ENCODE measurements around the gene LRRC4B.

Gene LRRC4B

DNA sequence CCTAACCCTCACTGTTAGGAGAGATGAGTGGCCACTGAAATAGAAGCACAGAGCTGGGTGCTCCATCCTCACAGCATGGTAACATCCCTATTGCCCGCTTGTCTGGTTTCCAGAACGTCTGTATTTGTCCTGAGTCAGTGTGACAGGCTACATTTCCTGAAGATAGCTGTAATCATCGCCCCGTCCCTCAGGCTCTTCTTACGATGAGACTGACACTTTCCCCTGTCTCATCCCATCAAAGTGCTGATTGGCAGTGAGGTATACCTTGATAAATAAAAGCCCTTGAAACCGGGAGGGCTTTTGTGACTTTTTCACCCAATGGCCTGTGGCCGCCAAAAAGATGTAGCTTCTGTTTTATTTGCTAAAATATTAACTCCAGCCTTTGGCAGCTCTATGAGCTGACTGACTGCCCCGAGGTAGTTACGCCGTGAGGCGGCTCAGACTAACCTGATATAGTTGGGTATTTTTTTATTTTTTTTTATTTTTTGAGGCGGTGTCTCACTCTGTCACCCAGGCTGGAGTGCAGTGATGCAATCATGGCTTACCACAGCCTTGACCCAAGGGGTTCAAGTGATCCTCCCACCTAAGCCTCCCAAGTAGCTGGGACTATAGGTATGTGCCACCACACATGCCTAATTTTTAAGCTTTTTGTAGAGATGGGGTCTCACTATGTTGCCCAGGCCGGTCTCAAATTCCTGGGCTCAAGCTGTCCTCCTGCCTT, 5.7 kb upstream of the LRRC4B start:
- no peak for DNase-seq (ENCODE audit: low read depth in 2 of 2, low spot score in 1 of 2)

DNA sequence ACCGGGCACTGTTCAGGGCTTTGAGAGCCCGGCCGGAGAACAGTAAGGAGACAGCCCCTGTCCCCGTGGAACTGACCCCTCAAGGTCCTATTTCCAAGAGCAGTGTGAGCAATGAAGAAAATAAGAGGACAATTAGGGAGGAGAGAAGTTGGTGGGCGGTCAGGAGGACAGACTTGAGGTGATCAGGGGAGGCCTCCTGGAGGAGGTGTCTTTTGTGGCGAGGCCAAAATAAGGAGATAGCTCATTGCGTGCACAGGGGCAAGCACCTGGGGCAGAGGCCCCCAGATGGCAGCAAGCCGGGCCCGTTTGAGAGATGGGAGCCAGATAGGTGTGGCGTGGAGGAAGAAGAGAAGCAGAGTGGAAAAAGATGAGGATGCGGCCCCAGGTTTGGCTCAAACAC, 2.8 kb upstream of the LRRC4B start:
- no peak for DNase-seq (ENCODE audit: low read depth in 2 of 2, low spot score in 1 of 2)

DNA sequence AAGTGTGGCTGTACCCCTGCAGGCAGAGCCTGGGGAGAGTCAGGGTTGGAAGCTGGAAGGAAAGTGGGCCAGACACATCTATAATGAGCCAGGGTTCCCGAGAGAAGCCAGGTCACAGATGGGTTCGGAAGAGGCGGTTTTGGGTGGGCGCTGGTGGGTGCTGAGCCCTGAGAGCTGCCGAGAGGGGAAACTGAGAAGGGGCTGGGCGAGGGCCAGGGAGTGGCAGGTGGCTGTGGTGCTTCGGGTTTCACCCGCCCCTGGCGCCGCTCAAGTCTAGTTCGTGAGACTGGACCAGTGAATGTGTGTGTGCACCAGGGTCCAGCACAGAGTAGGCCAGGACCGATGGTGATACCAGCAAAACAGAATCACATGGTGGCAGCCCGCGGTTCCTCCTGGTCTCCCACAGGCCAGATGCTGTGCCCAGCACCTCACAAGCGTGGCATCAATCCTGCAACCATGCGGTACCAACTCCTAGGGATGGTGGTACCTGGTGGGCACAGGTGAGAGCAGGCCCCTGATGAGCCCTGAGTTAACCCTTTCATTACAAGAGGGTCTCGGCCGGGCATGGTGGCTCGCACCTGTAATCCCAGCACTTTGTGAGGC, 1.8 kb upstream of the LRRC4B start:
- DNase-seq (ENCODE audit: low read depth in 2 of 2, low spot score in 1 of 2), result no peak

DNA sequence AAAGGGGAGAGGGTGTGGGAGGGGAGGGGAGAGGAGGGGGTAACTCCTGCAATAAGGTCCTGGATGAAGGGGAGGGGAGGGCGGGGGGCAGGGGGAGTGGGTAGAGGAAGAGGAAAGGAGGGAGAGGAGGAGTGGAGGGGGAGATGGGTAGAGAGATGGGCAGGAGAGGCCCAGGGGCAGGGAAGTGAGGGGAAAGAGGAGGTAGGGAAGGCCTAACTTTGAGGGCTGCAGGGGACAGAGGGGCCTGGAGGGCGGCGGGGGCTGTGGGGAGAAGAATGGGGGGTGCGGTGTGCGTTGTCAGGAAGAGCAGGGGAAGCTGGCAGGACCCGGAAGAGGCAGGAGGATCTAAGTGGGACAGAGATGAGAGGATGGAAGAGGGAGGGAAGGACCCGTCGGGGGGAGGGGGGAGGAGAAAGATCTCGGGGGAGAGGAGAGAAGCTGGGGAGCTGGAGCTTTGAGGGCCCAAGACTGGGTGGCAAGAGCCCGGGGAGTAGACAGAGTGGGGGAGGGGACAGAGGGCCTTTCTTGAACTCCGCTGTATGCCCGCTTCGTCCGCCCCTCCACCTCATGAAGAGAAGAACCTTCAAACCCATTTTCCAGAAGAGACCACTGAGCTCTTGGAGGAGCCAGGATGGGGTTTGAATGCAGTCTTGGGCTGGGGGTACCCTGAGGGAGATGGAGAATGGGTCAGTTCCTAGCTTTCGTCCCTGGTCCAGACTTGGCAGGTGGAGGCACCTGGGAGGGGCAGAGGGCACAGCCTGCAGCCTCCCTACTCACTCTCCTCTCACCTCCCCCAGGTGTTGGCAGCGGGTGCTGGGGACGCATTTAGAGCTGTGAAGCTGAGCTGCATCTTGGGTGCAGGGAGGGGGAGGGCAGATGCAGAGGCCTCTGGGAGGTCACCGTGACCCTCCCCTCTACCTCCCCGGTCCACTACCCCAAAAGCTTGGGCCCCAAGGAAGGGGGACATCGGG, 778 bp upstream of the LRRC4B start:
- DNase-seq (ENCODE audit: low read depth in 2 of 2, low spot score in 1 of 2), result no peak

DNA sequence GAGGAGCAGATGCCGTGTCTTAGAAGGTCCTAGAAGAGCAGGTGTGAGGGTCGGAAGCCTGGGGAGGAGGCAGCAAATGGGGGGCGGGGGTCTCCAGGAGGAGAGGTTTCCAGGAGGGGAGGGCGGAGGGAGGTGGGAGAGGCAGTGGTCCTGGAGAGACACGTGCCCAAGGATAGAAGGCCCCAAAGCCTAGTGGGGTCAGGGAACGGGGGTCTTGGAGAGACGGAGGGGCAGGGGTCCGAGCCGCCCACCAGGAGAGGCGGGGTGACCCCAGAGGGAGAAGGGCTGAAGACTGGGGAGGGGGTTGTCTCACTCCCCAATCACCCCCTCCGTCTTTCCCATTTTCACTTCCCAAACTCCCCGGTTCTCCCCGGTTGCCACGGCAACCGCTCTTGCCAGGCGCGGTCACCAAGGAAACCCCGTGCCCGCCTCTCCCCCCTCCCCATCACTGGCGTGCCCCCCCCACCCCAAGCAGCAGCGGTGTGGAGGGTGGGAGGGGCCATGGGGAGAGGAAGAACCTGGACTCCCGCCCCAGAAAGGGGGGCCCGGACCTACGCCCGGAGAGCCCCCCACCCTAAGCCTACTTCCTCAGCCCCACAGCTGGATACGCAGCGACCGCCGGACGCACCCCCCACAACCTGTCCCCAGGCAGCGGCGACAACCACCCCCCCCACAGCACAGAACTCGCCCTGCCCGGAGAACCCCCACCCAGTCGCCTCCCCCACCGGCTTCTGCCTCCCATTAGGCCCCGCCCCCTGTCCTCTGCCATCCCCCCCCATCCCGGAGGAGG, 988 bp downstream of the LRRC4B start:
- DNase-seq (ENCODE audit: low read depth in 2 of 2, low spot score in 1 of 2), result no peak

DNA sequence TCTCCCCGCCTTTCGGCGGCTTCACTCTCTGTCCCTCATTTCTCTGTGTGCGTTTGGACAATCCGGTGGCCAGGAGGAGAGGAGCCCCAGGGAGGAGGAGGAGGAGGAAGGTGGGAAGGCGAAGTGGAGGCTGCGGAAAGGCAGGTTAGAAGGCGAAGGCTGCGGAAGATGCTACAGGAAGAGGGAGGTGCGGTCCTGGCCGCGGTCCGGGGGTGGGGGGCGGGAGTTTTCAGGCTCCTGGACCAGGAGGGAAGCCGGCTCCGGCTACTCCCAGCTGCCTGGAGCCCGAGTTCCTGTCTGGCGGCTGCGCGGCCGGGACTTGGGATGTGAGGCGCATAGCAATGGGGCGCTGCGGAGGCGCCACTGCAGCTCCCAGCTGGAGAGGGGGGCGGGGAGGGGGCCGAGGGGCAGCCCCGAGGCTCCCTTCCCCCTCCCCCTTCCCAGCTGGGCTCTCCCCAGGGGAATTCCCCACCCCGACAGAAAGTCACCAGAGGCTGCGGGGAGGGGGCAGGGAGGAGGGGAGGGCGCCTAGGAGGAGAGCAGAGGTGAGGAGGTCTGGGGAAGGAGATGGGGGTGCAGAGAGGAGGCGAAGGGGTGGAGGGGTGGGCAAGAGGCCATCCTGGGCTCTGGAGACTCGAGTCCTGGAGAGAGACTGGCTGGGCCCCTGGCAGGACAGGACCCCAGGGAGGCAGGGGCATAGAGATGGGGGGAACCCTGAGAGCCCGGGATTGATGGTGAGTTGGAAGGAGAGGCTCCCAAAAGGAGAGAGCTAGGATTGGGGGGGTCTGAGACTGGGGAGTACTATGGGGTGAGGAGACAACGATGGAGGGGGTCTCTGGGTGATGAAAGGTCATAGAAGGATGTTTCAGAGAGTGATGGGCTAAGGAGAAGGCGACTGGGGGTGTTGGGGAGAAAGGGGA, 2.0 kb downstream of the LRRC4B start:
- DNase-seq (ENCODE audit: low read depth in 2 of 2, low spot score in 1 of 2), result no peak

DNA sequence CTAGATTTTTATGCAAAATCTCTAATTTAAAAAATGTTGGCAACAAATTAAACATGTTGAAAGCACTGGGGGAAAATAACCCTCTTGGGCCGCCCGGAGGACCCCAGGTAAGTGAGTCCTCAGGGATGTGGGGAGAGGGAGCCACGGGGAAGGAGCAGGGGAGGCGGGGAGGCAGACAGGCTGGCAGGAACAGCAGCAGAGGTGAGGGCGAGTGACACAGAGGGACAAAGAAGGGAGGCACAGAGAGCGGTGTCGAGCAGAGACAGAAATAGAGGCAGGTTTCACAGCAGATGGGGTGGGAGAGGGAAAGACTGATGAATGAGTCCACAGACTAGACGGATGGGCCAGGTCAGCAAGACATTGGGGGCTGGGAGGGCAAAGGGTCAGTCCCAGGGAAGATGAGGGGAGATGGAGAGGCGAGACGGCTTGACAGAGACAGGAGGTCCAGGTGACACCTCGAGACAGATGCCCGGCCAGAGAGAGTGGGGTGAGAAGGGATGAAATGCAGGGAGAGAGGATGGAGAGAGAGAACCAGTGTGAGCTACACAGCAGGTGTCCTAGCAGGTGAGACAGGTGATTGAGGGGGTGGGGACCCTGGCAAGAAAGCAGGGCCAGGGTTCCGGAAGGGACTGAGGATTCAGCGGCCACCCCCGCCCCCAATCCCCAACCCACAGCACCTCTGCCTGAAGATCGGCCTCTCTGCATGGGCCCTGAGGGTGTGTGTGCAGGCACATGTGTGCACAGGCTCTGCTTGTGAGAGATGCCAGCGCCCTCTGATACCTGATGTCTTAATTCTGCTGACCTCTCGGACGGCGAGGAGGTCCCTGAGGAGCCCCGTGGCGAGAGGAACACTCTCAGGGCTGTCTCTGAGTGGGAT, 3.8 kb downstream of the LRRC4B start:
- DNase-seq (ENCODE audit: low read depth in 2 of 2, low spot score in 1 of 2), result no peak

DNA sequence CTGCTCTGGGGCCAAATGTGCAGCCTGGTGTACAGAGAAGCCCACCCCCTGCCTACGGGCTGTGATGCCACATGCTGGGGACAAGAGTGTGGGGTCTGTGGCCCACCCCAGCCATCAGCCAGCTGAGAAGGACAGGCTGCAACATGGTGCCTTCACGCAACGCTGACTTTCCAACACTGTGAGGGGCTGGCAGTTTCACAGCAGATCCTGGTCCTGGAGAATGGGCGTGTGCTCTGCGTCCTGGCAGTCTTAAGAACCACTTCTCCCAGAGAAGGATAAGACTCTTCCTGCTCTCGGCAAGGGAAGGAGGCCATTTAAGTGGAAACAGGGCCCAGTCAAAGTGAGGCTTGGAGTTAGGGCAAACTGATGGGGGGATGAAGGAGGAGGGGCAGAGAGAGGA, 4.6 kb downstream of the LRRC4B start:
- DNase-seq (ENCODE audit: low read depth in 2 of 2, low spot score in 1 of 2), result no peak

DNA sequence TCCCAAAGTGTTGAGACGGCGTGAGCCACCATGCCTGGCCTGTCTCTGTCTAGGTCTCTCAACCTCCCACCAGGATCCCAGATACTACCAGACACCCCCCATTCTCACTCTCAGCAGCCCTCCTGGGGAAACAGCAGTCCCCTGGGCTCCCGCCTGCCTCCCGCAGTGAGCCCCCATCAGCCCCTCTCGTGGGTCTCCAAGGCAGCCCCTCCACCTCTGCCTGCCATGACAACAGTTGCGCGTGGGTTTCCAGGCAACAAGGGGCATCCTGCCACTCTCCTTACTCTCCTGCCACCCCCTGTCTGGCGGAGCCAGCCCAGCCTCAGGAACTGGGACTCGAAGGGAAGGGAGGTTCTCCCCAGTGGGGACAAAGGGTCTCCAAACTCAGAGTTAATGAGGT, 5.2 kb downstream of the LRRC4B start:
- DNase-seq (ENCODE audit: low read depth in 2 of 2, low spot score in 1 of 2), result no peak

DNA sequence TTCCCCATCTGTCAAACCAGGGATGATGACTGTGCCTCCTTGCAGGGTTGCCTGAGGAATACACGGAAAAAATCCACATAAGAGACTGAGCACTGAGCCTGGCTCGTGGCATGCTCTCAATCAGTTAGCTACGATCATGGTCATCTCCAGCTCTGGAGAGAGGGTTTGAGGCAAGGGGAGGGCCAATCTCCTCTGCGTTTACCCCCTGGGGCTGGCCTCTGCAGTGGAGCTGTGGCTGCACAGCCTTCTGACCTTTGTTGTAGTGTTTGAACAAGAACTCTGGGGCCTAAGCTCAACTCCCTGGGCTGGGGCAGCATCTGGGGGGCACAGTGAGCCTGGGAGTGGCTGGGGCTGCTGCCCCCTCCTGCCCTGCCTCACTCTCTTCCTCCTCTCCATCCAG, 5.9 kb downstream of the LRRC4B start:
- DNase-seq (ENCODE audit: low read depth in 2 of 2, low spot score in 1 of 2), result no peak

DNA sequence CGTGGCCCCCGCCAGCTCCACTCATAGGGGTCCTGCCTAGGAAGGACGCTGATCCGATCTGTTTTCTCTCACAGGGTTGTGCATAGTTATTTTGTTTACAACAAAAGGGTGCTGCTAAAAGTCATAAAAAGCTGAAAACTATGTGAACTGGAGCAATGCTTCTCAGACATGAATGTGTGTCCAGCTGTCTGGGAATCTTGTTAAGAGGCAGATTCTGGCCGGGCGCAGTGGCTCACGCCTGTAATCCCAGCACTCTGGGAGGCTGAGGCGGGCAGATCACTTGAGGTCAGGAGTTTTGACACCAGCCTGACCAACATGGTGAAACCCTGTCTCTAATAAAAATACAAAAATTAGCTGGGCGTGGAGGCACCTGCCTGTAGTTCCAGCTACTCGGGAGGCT, 8.6 kb downstream of the LRRC4B start:
- DNase-seq (ENCODE audit: low read depth in 2 of 2, low spot score in 1 of 2), result no peak

DNA sequence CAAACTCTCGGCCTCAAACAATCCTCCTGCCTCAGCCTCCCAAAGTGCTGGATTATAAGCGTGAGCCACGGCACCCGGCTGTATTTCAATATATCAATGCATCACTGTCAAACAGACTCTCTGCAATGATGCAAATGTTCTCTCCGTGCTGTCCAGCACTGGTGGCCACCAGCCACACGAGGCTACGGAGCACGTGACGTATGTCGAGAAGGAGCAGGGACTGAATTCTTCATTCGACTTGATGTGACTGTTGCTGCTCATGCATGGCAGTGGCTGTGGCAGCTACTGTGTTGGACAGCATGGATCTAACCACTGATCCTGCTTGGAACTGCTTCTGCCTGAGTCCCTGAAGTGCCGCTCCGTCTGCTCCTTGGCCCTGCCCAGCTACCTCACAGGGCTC, 9.8 kb downstream of the LRRC4B start:
- no peak for DNase-seq (ENCODE audit: low read depth in 2 of 2, low spot score in 1 of 2)

DNA sequence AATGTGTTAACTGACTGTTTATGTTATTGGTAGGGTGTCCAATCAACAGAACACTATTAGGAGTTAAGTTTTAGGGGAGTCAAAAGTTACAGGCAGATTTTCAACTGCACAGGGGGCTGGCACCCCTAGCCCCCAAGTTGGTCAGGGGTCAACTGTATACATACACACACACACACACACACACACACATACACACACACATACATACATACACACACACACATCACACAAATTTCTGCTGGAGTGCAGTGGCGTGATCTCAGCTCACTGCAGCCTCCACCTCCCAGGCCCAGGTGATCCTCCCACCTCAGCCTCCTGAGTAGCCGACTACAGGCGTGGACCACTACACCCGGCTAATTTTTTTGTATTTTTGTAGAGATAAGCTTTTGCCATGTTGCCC, 10.2 kb downstream of the LRRC4B start:
- DNase-seq (ENCODE audit: low read depth in 2 of 2, low spot score in 1 of 2), result no peak

DNA sequence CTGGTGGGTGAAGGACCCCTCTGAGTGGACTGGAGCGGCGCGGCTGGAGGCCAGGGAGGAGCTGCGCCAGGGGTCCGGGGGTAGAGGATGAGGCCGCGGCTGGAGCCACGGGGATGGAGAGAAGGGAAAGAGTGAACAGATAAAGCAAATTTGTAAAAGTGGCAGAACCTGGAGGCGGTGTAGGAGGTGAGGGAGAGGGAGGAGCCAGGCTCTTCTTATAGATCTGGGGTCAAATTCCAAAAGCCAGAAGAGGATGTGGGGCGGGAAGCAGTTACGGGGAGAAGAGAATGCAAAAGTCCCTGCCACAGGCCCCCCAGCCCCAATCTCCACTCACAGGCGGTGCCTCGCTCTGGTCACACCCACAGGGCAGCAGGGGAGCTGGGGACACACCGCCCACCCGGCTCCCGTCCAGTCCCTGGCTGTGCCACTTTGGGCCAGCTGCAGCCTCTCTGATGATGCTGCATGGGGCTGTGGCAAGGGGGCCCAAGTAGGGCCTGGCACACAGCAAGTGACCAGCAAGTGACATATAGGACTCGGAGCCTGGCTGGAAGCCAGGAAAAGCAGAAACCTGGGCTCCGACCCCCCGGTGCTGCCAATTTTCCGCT, 11.1 kb downstream of the LRRC4B start:
- no peak for DNase-seq (ENCODE audit: low read depth in 2 of 2, low spot score in 1 of 2)

DNA sequence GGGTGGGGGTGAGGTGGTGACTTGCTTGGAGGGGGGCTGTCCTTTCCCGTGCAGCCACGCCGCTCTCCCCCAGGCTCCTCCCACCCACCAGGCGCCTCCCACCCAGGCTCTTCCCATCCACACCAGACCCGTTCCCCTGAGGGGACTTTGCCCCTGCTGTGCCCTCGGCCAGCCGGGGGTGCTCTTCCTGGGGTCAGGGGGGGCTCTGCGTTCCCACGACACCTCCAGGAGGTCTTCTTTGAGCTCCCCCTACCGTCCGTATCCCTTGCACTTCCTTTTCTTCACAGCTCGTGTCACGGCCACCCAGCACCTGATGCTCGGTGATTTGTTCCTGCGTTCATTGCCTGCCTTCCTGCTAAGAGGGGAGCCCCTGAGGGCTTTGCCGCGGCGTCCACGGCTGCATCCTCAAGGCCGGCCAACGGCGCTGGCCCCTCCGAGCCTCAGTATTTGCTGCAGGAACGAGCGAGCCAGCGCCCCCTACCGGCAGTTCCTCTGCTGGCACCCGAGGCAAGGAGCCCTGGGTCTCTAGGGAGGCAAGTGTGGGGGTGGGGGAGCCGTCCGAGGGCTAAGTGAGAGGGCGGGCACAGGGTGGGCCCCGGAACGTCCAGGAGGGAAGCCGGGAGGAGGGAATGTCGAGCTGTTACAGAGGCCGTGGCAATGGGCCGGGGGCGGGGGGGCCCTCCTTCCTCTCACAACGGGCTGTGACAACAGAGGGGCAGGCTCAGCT, 11.8 kb downstream of the LRRC4B start:
- DNase-seq (ENCODE audit: low read depth in 2 of 2, low spot score in 1 of 2), result peak; percentile 36 to 47

DNA sequence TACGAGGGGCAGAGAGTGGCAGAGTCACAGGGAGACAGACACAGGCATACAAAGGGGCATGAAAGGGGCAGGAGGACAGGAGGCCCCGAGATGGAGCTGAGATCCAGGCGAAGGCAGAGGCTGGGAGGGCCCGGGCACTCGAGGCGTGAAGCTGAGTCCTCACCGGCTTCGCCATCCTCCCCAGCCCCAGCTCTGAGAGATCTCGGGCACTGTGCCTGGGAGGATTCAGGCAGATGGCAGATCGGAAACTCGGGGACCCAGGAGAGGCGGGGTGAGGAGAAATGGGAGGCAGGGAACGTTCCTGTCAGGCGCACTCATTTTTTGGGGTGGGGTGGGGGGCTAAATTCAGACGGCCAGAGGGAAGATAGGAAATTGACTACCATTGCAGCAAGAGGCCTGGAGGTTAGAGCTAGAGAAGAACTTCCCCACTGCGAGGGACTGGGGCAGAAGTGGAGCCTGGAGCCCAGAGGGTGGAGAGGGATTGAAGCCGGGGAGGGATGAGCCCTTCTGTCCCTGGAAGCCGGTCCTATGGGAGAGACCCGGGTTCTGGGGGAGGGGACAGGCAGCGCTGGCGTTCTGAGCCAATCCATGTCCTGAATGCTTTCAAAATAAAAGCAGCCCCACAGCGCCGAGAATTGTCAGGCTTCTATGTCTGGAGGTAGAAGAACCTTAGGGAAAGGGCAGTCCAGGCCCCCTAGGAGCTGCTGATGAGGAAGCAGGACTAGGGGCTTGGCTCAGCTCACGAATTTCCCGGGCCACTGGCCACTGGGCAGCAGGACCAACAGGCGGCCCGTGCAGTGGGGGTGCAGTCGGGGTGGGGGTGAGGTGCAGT, 12.6 kb downstream of the LRRC4B start:
- no peak for DNase-seq (ENCODE audit: low read depth in 2 of 2, low spot score in 1 of 2)

DNA sequence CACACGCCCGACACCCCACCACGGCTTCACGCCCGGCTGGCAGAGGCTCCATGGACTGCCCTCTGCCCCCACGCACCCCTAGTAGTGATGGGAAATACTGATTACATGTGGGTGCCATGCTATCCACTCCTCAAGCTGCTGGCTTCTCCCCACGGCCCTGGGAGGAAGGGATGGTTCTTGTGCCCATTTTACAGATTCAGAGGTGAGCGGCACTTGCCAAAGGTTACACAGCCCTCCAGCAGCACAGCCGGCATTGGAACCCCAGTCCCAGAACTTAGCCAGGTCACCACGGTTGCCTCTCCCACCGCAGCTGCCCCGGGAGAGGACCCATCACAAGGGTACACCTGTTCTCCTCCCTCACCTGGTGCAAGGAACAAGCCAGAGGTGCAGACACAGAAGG, 13.2 kb downstream of the LRRC4B start:
- DNase-seq (ENCODE audit: low read depth in 2 of 2, low spot score in 1 of 2), result no peak
